SK-MEL-5 (cell line): ENCODE measurements around the gene ZNF22. TPM values are rescaled to one million over a fixed set of nuclear protein-coding genes. Genes with fewer than 3 reads are reported as not detected.
"Not testable (repeated sequence)": the region's sequence is repeated elsewhere in the genome, so short reads cannot be mapped to it uniquely, and the experiment has no call there.

Experiments
- DNase-seq: peaks from one replicate; pipeline ENCODE4 v3.0.0-alpha.2; 2016; ENCODE audit warnings: low read depth, low spot score
- in situ Hi-C: cut with HindIII; loops from 2 replicates; pipeline ENCODE4 v1.10.0; 2016; ENCODE audit warnings: low sequenced_read_pairs, high pct_unique_total_duplicates, low pct_unique_long_range_greater_than_20kb
- total RNA-seq: library from RNA; depleted of rRNA; stranded (reverse); fragments of >200 nt; shearing (Covaris generic); gene quantifications from 2 replicates; pipeline ENCODE4 v1.2.3, GENCODE V29; 2014

ZNF22 gene
- total RNA-seq, 1 experiment from 2014 or later = 5.6 TPM

GRCh38 chr10:44995581-44995913, 5.2 kb upstream of the ZNF22 start:
- in situ Hi-C loops = no loop called here
- DNase-seq = no peak

DNA sequence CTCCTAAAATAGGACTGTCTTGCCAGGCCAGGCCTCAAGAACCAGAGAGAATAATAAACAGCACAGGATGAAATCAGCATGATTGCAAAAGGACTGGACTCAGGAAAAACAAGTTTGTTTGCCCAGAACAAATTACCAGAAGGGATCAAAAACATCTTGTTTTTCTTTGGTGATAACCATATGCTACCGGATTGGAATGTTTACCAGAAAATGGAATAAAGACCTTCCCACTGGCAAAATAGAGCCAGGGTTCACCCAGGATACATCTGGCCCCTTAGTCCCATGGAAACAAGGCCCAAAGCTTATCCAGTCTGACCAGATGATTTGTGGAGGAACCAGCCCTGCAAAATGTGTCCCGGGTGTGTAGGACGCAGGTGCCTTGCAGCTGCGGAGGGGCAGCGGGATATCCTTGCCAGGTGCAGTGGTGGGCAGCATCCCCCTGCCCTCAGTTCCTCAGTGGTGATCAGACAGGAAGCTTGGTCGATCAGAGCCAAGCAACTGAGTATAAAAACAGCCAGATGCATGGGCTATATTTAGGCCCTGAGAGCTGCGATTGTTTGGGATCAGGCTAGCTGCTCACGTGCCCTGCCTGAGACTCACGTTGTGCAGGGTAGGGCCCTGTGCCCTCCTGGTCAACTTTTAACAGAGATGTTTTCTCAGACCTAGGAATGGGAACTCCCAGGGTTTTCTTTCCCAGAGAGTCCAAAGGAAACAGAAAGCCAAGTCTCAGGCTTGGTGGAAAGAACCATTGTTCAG, 4.6 kb upstream of the ZNF22 start:
- peak; percentile 47 for DNase-seq
- in situ Hi-C loops = no loop called here

- DNase-seq = no peak
- in situ Hi-C loops = no loop called here
Observed at GRCh38 chr10:44997105-44997748, 3.5 kb upstream of the ZNF22 start.

DNA sequence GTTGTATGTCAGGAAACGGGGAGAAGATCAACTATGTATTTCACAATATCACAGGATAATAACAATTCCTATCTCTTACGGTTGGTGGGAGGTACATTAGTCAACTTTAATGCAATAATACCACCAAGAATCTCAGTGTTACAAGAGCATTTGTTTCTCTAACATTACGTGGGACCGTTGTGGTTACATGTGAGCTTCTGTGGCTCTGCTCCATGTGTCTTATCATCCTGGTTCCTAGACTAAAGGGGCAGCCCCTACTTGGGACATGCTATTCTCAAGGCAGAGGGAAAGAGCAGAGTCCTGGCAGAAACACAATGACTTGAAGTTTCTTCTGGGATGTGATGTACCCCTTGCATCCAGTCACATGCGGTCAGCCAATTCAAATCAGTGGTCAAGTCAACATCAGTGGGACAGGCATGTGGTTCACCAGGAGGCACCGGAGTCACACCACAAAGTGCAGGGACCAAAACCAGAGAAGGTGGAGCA, 2.5 kb upstream of the ZNF22 start:
- in situ Hi-C loops = no loop called here
- no peak for DNase-seq

- no peak for DNase-seq
- in situ Hi-C loops = no loop called here
Observed at GRCh38 chr10:45000138-45000751, 478 bp upstream of the ZNF22 start.

- in situ Hi-C loops = no loop called here
- DNase-seq = no peak
Observed at GRCh38 chr10:45001381-45002148, 842 bp downstream of the ZNF22 start.

DNA sequence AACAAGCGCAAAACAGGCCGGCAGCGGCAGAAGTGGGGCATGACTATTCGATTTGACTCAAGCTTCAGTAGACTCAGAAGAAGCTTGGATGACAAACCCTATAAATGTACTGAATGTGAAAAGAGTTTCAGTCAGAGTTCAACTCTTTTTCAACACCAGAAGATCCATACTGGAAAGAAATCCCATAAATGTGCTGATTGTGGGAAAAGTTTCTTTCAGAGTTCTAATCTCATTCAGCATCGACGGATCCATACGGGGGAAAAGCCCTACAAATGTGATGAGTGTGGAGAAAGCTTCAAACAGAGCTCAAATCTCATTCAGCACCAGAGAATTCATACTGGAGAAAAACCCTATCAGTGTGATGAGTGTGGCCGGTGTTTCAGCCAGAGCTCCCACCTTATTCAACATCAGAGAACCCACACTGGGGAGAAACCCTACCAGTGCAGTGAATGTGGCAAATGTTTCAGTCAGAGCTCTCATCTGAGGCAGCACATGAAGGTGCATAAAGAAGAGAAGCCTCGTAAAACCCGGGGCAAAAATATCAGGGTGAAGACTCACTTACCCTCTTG, 2.8 kb downstream of the ZNF22 start:
- in situ Hi-C loops = no loop called here
- DNase-seq = no peak

- in situ Hi-C loops = no loop called here
Observed at GRCh38 chr10:45004661-45005060, 3.9 kb downstream of the ZNF22 start.

GRCh38 chr10:45005284-45005683, 4.6 kb downstream of the ZNF22 start:
- in situ Hi-C loops = no loop called here
- DNase-seq = no peak

More at GRCh38 chr10:45004661-45005060, 3.9 kb downstream of the ZNF22 start:
- no peak for DNase-seq

GRCh38 chr10:45006276-45007030, 5.7 kb downstream of the ZNF22 start:
- DNase-seq = no peak

GRCh38 chr10:45008524-45009161, 7.9 kb downstream of the ZNF22 start:
- in situ Hi-C loops = no loop called here
- peak; percentile 88 for DNase-seq

More at GRCh38 chr10:45006276-45007030, 5.7 kb downstream of the ZNF22 start:
- in situ Hi-C loops = no loop called here

GRCh38 chr10:45014557-45014956, 13.8 kb downstream of the ZNF22 start:
- DNase-seq, in situ Hi-C loops: not testable (repeated sequence)

GRCh38 chr10:45015590-45015989, 14.9 kb downstream of the ZNF22 start:
- in situ Hi-C loops = no loop called here
- no peak for DNase-seq

- in situ Hi-C loops = no loop called here
- DNase-seq = no peak
Observed at GRCh38 chr10:45023426-45023825, 22.7 kb downstream of the ZNF22 start.

GRCh38 chr10:45034301-45034700, 33.6 kb downstream of the ZNF22 start:
- in situ Hi-C loops = no loop called here
- DNase-seq = no peak

- DNase-seq = no peak
- in situ Hi-C loops = no loop called here
Observed at GRCh38 chr10:45035673-45036072, 35.0 kb downstream of the ZNF22 start.
